ENCODE data around the gene DNAH11.
A peak's percentile ranks its signal among the peaks of the same experiment; 100 is the strongest.

DNAH11 gene

GRCh38 chr7:21568762-21569161 lies 25.9 kb downstream of the DNAH11 start:
- peak; percentile 46 for TF ChIP-seq CTCF (IDR thresholded peaks at IDR 0.05)

GRCh38 chr7:21572331-21573313 lies 29.8 kb downstream of the DNAH11 start:
- TF ChIP-seq CTCF (IDR thresholded peaks at IDR 0.05), result no peak

GRCh38 chr7:21579341-21580072 lies 36.7 kb downstream of the DNAH11 start:
- no peak for TF ChIP-seq CTCF (IDR thresholded peaks at IDR 0.05)

- TF ChIP-seq CTCF (IDR thresholded peaks at IDR 0.05), result no peak
These were observed 37.3 kb downstream of the DNAH11 start for GRCh38 chr7:21580073-21580521.

GRCh38 chr7:21585070-21585724 lies 42.4 kb downstream of the DNAH11 start:
- TF ChIP-seq CTCF (IDR thresholded peaks at IDR 0.05), result no peak

GRCh38 chr7:21587139-21587784 lies 44.4 kb downstream of the DNAH11 start:
- TF ChIP-seq CTCF (IDR thresholded peaks at IDR 0.05), result no peak

- no peak for TF ChIP-seq CTCF (IDR thresholded peaks at IDR 0.05)
These were observed 54.0 kb downstream of the DNAH11 start for GRCh38 chr7:21596801-21597200.

All from LNCAP (cell line).